ENCODE data around the gene SND1. TPM values are rescaled to one million over a fixed set of nuclear protein-coding genes. Genes with fewer than 3 reads are reported as not detected.
"Not testable (repeated sequence)": the region's sequence is repeated elsewhere in the genome, so short reads cannot be mapped to it uniquely, and the experiment has no call there.

The SND1 gene
- total RNA-seq, 4 donors from 2014 or later = 70.8 to 141 (median 85.7) TPM

- H3K36me3 ChIP-seq = peaks cover 0 to 12% (median 0%) of the 10 kb centered on the region in 3 donors
- H3K4me3 ChIP-seq = no peak overlapping the region
- H3K27me3 ChIP-seq = no peaks in the 10 kb centered on the region
- TF ChIP-seq POLR2A (IDR thresholded peaks at IDR 0.05) = no peak
- no peak for TF ChIP-seq EP300 (IDR thresholded peaks at IDR 0.05)
- no peak for TF ChIP-seq CTCF (IDR thresholded peaks at IDR 0.05)
- no peaks in the 10 kb centered on the region for H3K9me3 ChIP-seq
- H3K4me1 ChIP-seq = no peaks in the 10 kb centered on the region
- no peak for DNase-seq (ENCODE audit: low spot score in 2 of 2)
- 85 to 90% methylated on average over 9 of the region's 9 CpGs for WGBS, 2 donors
- no peak overlapping the region for H3K27ac ChIP-seq
Measured at GRCh38 chr7:127961786-127962453, 309.9 kb downstream of the SND1 start.

- H3K4me1 ChIP-seq = no peaks in the 10 kb centered on the region
- H3K36me3 ChIP-seq = peaks cover 0 to 12% (median 0%) of the 10 kb centered on the region in 3 donors
- no peaks in the 10 kb centered on the region for H3K27me3 ChIP-seq
- no peak overlapping the region for H3K4me3 ChIP-seq
- H3K27ac ChIP-seq = no peak overlapping the region
- no peak for DNase-seq (ENCODE audit: low spot score in 2 of 2)
- no peak for TF ChIP-seq EP300 (IDR thresholded peaks at IDR 0.05)
- no peak for TF ChIP-seq POLR2A (IDR thresholded peaks at IDR 0.05)
- no peak for TF ChIP-seq CTCF (IDR thresholded peaks at IDR 0.05)
- H3K9me3 ChIP-seq = no peaks in the 10 kb centered on the region
- WGBS, 2 donors = 85 to 89% methylated on average over 5 of the region's 5 CpGs
Measured at GRCh38 chr7:127962589-127963361, 310.8 kb downstream of the SND1 start.

GRCh38 chr7:127963850-127964249 is 311.9 kb downstream of the SND1 start:
- H3K4me1 ChIP-seq = not testable (repeated sequence)
- 92 to 100% methylated on average over 1 of the region's 1 CpG for WGBS, 2 donors
- peaks cover 0 to 12% (median 0%) of the 10 kb centered on the region in 3 donors for H3K36me3 ChIP-seq

GRCh38 chr7:127967281-127967680 is 315.3 kb downstream of the SND1 start:
- no peak overlapping the region for H3K27ac ChIP-seq
- no peaks in the 10 kb centered on the region for H3K9me3 ChIP-seq
- no peak for TF ChIP-seq CTCF (IDR thresholded peaks at IDR 0.05)
- TF ChIP-seq POLR2A (IDR thresholded peaks at IDR 0.05) = no peak
- no peak for TF ChIP-seq EP300 (IDR thresholded peaks at IDR 0.05)
- DNase-seq (ENCODE audit: low spot score in 2 of 2) = no peak
- no peak overlapping the region for H3K4me3 ChIP-seq
- H3K4me1 ChIP-seq = peaks cover 0 to 6% (median 0%) of the 10 kb centered on the region in 4 donors
- no peaks in the 10 kb centered on the region for H3K27me3 ChIP-seq
- no peaks in the 10 kb centered on the region for H3K36me3 ChIP-seq
- 79 to 88% methylated on average over 2 of the region's 2 CpGs for WGBS, 2 donors

More at GRCh38 chr7:127963850-127964249, 311.9 kb downstream of the SND1 start:
- not testable (repeated sequence) for DNase-seq (ENCODE audit: low spot score in 2 of 2); H3K4me3 ChIP-seq; H3K27me3 ChIP-seq; H3K27ac ChIP-seq; H3K9me3 ChIP-seq

GRCh38 chr7:127968547-127968946 is 316.6 kb downstream of the SND1 start:
- H3K9me3 ChIP-seq = no peaks in the 10 kb centered on the region
- no peak for DNase-seq (ENCODE audit: low spot score in 2 of 2)

More at GRCh38 chr7:127968547-127968946, 316.6 kb downstream of the SND1 start:
- no peaks in the 10 kb centered on the region for H3K36me3 ChIP-seq
- no peak overlapping the region for H3K4me3 ChIP-seq
- WGBS, 2 donors = 45 to 46% methylated on average over 2 of the region's 2 CpGs
- TF ChIP-seq POLR2A (IDR thresholded peaks at IDR 0.05) (no peak), EP300 (IDR thresholded peaks at IDR 0.05) (no peak), CTCF (IDR thresholded peaks at IDR 0.05) (no peak)
- peaks cover 0 to 6% (median 0%) of the 10 kb centered on the region in 4 donors for H3K4me1 ChIP-seq
- no peak overlapping the region for H3K27ac ChIP-seq
- no peaks in the 10 kb centered on the region for H3K27me3 ChIP-seq
